ENCODE measurements around the gene PLEKHG1. TPM values are rescaled to one million over a fixed set of nuclear protein-coding genes. Genes with fewer than 3 reads are reported as not detected.
A peak's percentile ranks its signal among the peaks of the same experiment; 100 is the strongest.

Gene PLEKHG1
- polyA plus RNA-seq, 5 donors, result 23.6 to 34.2 (median 31.2) TPM

GRCh38 chr6:150588888-150589499 lies 10.7 kb upstream of the PLEKHG1 start:
- DNase-seq, result no peak

- DNase-seq, result no peak
Measured at GRCh38 chr6:150589852-150590251, 9.8 kb upstream of the PLEKHG1 start.

GRCh38 chr6:150590446-150590845 lies 9.2 kb upstream of the PLEKHG1 start:
- DNase-seq, result no peak

GRCh38 chr6:150592377-150592995 lies 7.2 kb upstream of the PLEKHG1 start:
- DNase-seq, result no peak

GRCh38 chr6:150593119-150593518 lies 6.6 kb upstream of the PLEKHG1 start:
- DNase-seq, result no peak

GRCh38 chr6:150596439-150596838 lies 3.2 kb upstream of the PLEKHG1 start:
- DNase-seq, result no peak

- no peak for DNase-seq
Measured at GRCh38 chr6:150598401-150598800, 1.3 kb upstream of the PLEKHG1 start.

GRCh38 chr6:150598858-150599198 lies 857 bp upstream of the PLEKHG1 start:
- no peak for DNase-seq

GRCh38 chr6:150600010-150600300 lies 270 bp downstream of the PLEKHG1 start:
- no peak for DNase-seq

- DNase-seq, result peak; percentile 70 to 72
Measured at GRCh38 chr6:150600301-150601017, 774 bp downstream of the PLEKHG1 start.

GRCh38 chr6:150601439-150601838 lies 1.8 kb downstream of the PLEKHG1 start:
- DNase-seq, result no peak

GRCh38 chr6:150603176-150603575 lies 3.5 kb downstream of the PLEKHG1 start:
- DNase-seq, result no peak

GRCh38 chr6:150604467-150604866 lies 4.8 kb downstream of the PLEKHG1 start:
- no peak for DNase-seq

- DNase-seq, result no peak
Measured at GRCh38 chr6:150605333-150605732, 5.6 kb downstream of the PLEKHG1 start.

- DNase-seq, result peak; percentile 80
Measured at GRCh38 chr6:150606168-150606591, 6.5 kb downstream of the PLEKHG1 start.

- no peak for DNase-seq
Measured at GRCh38 chr6:150606647-150607328, 7.1 kb downstream of the PLEKHG1 start.

GRCh38 chr6:150607329-150607650 lies 7.6 kb downstream of the PLEKHG1 start:
- no peak for DNase-seq

GRCh38 chr6:150610584-150610983 lies 10.9 kb downstream of the PLEKHG1 start:
- no peak for DNase-seq

- DNase-seq, result no peak
Measured at GRCh38 chr6:150613269-150613668, 13.6 kb downstream of the PLEKHG1 start.

GRCh38 chr6:150615967-150616366 lies 16.3 kb downstream of the PLEKHG1 start:
- no peak for DNase-seq

- DNase-seq, result no peak
Measured at GRCh38 chr6:150616586-150616985, 16.9 kb downstream of the PLEKHG1 start.

- DNase-seq, result no peak
Measured at GRCh38 chr6:150617062-150617461, 17.4 kb downstream of the PLEKHG1 start.

All from right lung (tissue), 5 donors.